A549 (cell line): Measurements from ENCODE around the gene KIAA0513. TPM values are rescaled to one million over a fixed set of nuclear protein-coding genes. Genes with fewer than 3 reads are reported as not detected.

Experiments
- ATAC-seq, 2 experiments: fragments of 200-7000 bp in 1 of 2; fragments of >200 bp in 1 of 2; cut with Nextera tagmentation in 1 of 2; cut with Tn5 transposase in 1 of 2; 3 replicates each; pipeline versions ENCODE4 v1.8.0 to v1.9.1; 2018 to 2020; ENCODE audit warnings: mild to moderate bottlenecking in 1 of 2, moderate library complexity in 1 of 2
- CTCF ChIA-PET: fragments of 300-600 bp; sonication (Branson Sonifier 250); formaldehyde crosslinking; extraction: SDS; loops from one replicate; lab custom pipeline; 2021; ENCODE audit warnings: antibody characterized with exemption, inconsistent platforms; lab: Yijun Ruan, JAX
- POLR2A ChIA-PET: fragments of 350-600 bp; formaldehyde crosslinking; extraction: SDS; loops from one replicate; lab custom pipeline; 2021; ENCODE audit warnings: antibody characterized with exemption, inconsistent platforms; lab: Yijun Ruan, JAX
- DNase-seq, 2 experiments: peaks; one replicate each; pipeline versions ENCODE4 v3.0.0 to v3.0.0-alpha.2; 2011 to 2016; ENCODE audit warnings: low read depth in 1 of 2, low spot score in 1 of 2
- FAIRE-seq: peaks from 2 replicates; lab custom pipeline; 2011; peaks lifted over from hg19 to GRCh38; lab: Jason Lieb, UNC
- H3K27ac ChIP-seq, 2 experiments: fragments of >200 bp; sonication (Bioruptor Twin); formaldehyde crosslinking; 3 replicates each; pipeline ENCODE4 v1.5.1; 2016 to 2017
- H3K4me1 ChIP-seq: fragments of >200 bp; sonication (Bioruptor Twin); formaldehyde crosslinking; 3 replicates; pipeline ENCODE4 v1.6.1; 2016
- H3K4me2 ChIP-seq: fragments of >200 bp; sonication (Bioruptor Twin); formaldehyde crosslinking; 3 replicates; pipeline ENCODE4 v1.6.1; 2016
- H3K4me3 ChIP-seq: fragments of >200 bp; sonication (Bioruptor Twin); formaldehyde crosslinking; 3 replicates; pipeline ENCODE4 v1.5.1; 2016
- H3K9me3 ChIP-seq: fragments of >200 bp; sonication (Bioruptor Twin); formaldehyde crosslinking; 3 replicates; pipeline ENCODE4 v1.6.1; 2016
- CBX8 ChIP-seq: fragments of 200-600 bp; sonication (generic); IDR thresholded peaks from 2 replicates; pipeline ENCODE4 v1.6.1; 2016
- CEBPB ChIP-seq, 2 experiments: fragments of >200 bp in 1 of 2; sonication (Bioruptor Twin) in 1 of 2; formaldehyde crosslinking in 1 of 2; IDR thresholded peaks; 2 replicates each; pipeline ENCODE4 v1.6.1; 2012 to 2016
- CHD2 ChIP-seq: fragments of 150-350 bp; IDR thresholded peaks from 2 replicates; pipeline ENCODE4 v1.6.1; 2014; ENCODE audit warnings: low read length; ENCODE audit not compliant: partially characterized antibody
- CHD4 ChIP-seq: fragments of 200-600 bp; sonication (generic); IDR thresholded peaks from 2 replicates; pipeline ENCODE4 v1.6.1; 2016; ENCODE audit warnings: antibody characterized with exemption, mild to moderate bottlenecking, borderline replicate concordance
- JUNB ChIP-seq: fragments of >200 bp; sonication (Bioruptor Twin); formaldehyde crosslinking; IDR thresholded peaks from 2 replicates; pipeline ENCODE4 v1.6.1; 2016
- KDM1A ChIP-seq: fragments of 200-600 bp; sonication (generic); IDR thresholded peaks from 2 replicates; pipeline ENCODE4 v1.6.1; 2016; ENCODE audit warnings: low read depth, mild to moderate bottlenecking
- KDM5A ChIP-seq: fragments of 200-600 bp; sonication (generic); IDR thresholded peaks from 2 replicates; pipeline ENCODE4 v1.6.1; 2016; ENCODE audit warnings: antibody characterized with exemption, mild to moderate bottlenecking
- MYC ChIP-seq: IDR thresholded peaks from 2 replicates; pipeline ENCODE4 v1.6.1; 2012; ENCODE audit warnings: mild to moderate bottlenecking, inconsistent platforms, low read length, improper control_type of control experiment, borderline replicate concordance
- NFE2L2 ChIP-seq: fragments of 150-350 bp; conservative IDR thresholded peaks from 2 replicates; pipeline ENCODE4 v1.6.1; 2014; ENCODE audit warnings: low read length
- NR3C1 ChIP-seq: fragments of >200 bp; sonication (Bioruptor Twin); formaldehyde crosslinking; IDR thresholded peaks from 3 replicates; pipeline ENCODE4 v1.6.1; 2017
- RAD21 ChIP-seq, 2 experiments: fragments of >200 bp in 1 of 2; sonication (Bioruptor Twin) in 1 of 2; formaldehyde crosslinking in 1 of 2; IDR thresholded peaks in 1 of 2; conservative IDR thresholded peaks in 1 of 2; 2 replicates in 1 of 2; 3 replicates in 1 of 2; pipeline ENCODE4 v1.6.1; 2012 to 2018; ENCODE audit warnings: inconsistent platforms in 1 of 2
- RFX5 ChIP-seq: fragments of 450-650 bp; IDR thresholded peaks from 2 replicates; pipeline ENCODE4 v1.7.1; 2014; ENCODE audit warnings: antibody characterized with exemption, mild to moderate bottlenecking, moderate library complexity
- SREBF2 ChIP-seq: fragments of 450-650 bp; IDR thresholded peaks from 2 replicates; pipeline ENCODE4 v1.6.1; 2014; ENCODE audit warnings: mild to moderate bottlenecking, moderate library complexity
- TFCP2L1 ChIP-seq: fragments of 250-450 bp; sonication (Bioruptor Pico); IDR thresholded peaks from 2 replicates; pipeline ENCODE4 v1.5.0; 2021; ENCODE audit warnings: mild to moderate bottlenecking
- ZSCAN20 ChIP-seq: fragments of 250-450 bp; sonication (Bioruptor Pico); IDR thresholded peaks from 2 replicates; pipeline ENCODE4 v1.8.0; 2022; ENCODE audit warnings: mild to moderate bottlenecking, moderate library complexity
- WGBS: methylation state at CpG from one replicate; pipeline ENCODE4 v1.1.6; 2017; ENCODE audit errors: missing lambda C conversion rate; 5-methylcytosine and 5-hydroxymethylcytosine counted together
- polyA plus RNA-seq, 4 experiments: library from polyadenylated mRNA; depleted of rRNA in 3 of 4; stranded (reverse); fragments of >200 nt; fragmentation: RNase III in 1 of 4; extraction: RNeasy Plus Mini Kit Qiagen cat#74134 plus additional on column Dnase treatment in 1 of 4; gene quantifications; 2 replicates in 3 of 4; 3 replicates in 1 of 4; pipeline ENCODE4 v1.2.3, GENCODE V29; 2011 to 2017
- TF ChIP-seq, protein P1 (sequence below): IDR thresholded peaks from 2 replicates; pipeline ENCODE4 v1.6.1; 2012; ENCODE audit warnings: low read depth, borderline replicate concordance
- TF ChIP-seq, protein P2 (sequence below): fragments of 250-450 bp; sonication (Bioruptor Pico); IDR thresholded peaks from 2 replicates; pipeline ENCODE4 v1.5.0; 2021; ENCODE audit warnings: mild to moderate bottlenecking, moderate library complexity, borderline replicate concordance
- TF ChIP-seq, protein P3 (sequence below): IDR thresholded peaks from 2 replicates; pipeline ENCODE4 v1.6.1; 2012
- TF ChIP-seq, protein P4 (sequence below): IDR thresholded peaks from 2 replicates; pipeline ENCODE4 v1.6.1; 2012
- TF ChIP-seq, protein P5 (sequence below): fragments of >200 bp; sonication (Bioruptor Twin); formaldehyde crosslinking; IDR thresholded peaks from 3 replicates; pipeline ENCODE4 v1.5.1; 2016

The KIAA0513 gene
- polyA plus RNA-seq, 2 of the 4 experiments (the other 2 are of a cell fraction): 1.8 TPM

DNA sequence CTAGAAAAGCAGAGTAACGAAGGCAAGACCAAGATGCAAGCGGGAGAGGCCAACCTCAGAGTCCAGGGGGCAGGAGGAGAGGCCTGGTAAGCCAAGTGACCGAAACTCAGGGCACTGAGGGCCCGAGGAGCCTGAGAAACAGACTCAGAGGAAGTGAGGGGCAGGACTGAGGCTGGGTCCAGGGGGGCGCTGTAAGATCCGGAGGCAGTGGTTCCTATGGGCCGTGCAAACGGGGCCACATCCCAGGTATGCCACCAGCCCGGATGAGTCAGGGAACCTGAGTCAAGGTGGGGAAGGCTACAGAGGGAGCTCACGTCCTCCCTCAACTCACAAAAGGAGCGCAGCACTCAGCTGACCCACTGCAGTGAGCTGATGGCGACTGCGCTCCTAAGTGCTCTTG, 24.5 kb upstream of the KIAA0513 start:
- ATAC-seq (no peak), FAIRE-seq (no peak), DNase-seq (no peak)
- Histone ChIP-seq H3K4me2 (peak overlapping the region; percentile 76), H3K9me3 (no peaks in the 10 kb centered on the region), H3K4me1 (peaks cover 91% of the 10 kb centered on the region), H3K4me3 (no peak overlapping the region), H3K27ac (peak overlapping the region; percentile 79 to 90)
- ChIA-PET POLR2A (no interaction called here), CTCF (interaction anchor here (1.2 kb wide), 1 partner anchor 20 kb away, joined by 3 read pairs; no protein-coding TSS in a partner anchor)
- WGBS: 86% methylated on average over 13 of the region's 13 CpGs
- TF ChIP-seq KDM1A (no peak), RFX5 (no peak), TFCP2L1 (no peak), CBX8 (no peak), JUNB (no peak), CHD4 (no peak), ZSCAN20 (CRISPR knock-in tag) (no peak)
- TF ChIP-seq, protein P1, sequence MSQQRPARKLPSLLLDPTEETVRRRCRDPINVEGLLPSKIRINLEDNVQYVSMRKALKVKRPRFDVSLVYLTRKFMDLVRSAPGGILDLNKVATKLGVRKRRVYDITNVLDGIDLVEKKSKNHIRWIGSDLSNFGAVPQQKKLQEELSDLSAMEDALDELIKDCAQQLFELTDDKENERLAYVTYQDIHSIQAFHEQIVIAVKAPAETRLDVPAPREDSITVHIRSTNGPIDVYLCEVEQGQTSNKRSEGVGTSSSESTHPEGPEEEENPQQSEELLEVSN: no peak
- TF ChIP-seq, protein P2, sequence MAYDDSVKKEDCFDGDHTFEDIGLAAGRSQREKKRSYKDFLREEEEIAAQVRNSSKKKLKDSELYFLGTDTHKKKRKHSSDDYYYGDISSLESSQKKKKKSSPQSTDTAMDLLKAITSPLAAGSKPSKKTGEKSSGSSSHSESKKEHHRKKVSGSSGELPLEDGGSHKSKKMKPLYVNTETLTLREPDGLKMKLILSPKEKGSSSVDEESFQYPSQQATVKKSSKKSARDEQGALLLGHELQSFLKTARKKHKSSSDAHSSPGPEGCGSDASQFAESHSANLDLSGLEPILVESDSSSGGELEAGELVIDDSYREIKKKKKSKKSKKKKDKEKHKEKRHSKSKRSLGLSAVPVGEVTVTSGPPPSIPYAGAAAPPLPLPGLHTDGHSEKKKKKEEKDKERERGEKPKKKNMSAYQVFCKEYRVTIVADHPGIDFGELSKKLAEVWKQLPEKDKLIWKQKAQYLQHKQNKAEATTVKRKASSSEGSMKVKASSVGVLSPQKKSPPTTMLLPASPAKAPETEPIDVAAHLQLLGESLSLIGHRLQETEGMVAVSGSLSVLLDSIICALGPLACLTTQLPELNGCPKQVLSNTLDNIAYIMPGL: no peak
- TF ChIP-seq, all 56 proteins: peak for 0

DNA sequence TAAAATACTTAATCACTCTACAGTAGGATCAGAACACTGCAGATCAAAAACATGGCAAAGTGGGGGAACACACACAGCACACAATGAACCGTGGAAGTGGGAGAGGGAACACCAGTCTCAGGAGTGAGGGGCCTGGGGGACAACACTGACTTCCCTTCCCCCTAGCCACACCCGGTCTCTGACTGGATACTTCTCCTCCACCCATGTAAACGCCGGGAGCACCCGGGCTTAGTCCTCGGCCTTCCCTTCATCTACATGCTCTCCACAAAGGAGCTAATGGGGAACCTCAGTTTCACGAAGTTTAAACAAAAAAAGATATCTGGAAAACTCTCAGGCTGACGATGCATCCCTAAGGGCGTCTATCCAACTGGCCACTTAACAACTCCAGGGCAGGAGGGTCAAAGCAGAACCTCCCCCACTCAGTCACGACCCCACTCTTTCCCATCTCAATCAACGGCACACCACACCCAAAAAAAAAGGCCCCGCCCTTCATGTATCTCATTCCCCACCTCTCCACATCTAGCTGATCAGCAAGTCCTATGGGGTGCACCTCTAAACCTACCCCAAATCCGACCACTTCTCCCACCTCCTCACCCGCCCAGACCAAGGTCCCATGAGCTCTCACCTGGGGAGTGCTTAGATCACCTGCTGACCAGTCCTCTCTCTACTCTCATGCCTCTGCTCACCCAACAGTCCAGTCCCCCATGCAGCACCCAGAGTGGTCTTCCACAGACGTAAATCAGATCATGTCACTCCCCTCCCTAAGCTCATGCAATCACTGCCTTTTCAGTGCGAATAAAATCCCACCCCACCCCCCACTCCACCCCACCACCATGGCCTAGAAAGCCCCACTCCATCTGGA, 23.6 kb upstream of the KIAA0513 start:
- POLR2A ChIA-PET: interaction anchor here (0.5 to 2.2 kb wide), 4 partner anchors 9 to 24 kb away, joined by 3 to 9 read pairs (median 3); partner anchors contain the start of gene KIAA0513
- H3K4me2 ChIP-seq: peak overlapping the region; percentile 76
- H3K4me3 ChIP-seq: peak overlapping the region; percentile 9; the same call in 1 of the 3 replicates
- 32% methylated on average over 16 of the region's 16 CpGs for WGBS
- no peak for DNase-seq
- CTCF ChIA-PET: interaction anchor here (0.9 to 3.4 kb wide), 7 partner anchors 8 to 88 kb away, joined by 3 to 21 read pairs (median 4); no protein-coding TSS in a partner anchor
- peak overlapping the region; percentile 79 to 90 for H3K27ac ChIP-seq
- TF ChIP-seq KDM5A (no peak), SREBF2 (no peak), ZSCAN20 (CRISPR knock-in tag) (no peak), CEBPB (IDR thresholded peaks at IDR 0.05) (no peak), NFE2L2 (no peak), RAD21 (conservative IDR thresholded peaks at IDR 0.05 in 1 of 2, IDR thresholded peaks at IDR 0.05 in 1 of 2) (no peak), CHD2 (no peak), MYC (no peak), NR3C1 (no peak), CHD4 (no peak)
- TF ChIP-seq, protein P3, sequence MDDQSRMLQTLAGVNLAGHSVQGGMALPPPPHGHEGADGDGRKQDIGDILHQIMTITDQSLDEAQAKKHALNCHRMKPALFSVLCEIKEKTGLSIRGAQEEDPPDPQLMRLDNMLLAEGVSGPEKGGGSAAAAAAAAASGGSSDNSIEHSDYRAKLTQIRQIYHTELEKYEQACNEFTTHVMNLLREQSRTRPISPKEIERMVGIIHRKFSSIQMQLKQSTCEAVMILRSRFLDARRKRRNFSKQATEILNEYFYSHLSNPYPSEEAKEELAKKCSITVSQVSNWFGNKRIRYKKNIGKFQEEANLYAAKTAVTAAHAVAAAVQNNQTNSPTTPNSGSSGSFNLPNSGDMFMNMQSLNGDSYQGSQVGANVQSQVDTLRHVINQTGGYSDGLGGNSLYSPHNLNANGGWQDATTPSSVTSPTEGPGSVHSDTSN: no peak
- TF ChIP-seq, protein P4, sequence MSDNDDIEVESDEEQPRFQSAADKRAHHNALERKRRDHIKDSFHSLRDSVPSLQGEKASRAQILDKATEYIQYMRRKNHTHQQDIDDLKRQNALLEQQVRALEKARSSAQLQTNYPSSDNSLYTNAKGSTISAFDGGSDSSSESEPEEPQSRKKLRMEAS: no peak
- TF ChIP-seq, protein P5, sequence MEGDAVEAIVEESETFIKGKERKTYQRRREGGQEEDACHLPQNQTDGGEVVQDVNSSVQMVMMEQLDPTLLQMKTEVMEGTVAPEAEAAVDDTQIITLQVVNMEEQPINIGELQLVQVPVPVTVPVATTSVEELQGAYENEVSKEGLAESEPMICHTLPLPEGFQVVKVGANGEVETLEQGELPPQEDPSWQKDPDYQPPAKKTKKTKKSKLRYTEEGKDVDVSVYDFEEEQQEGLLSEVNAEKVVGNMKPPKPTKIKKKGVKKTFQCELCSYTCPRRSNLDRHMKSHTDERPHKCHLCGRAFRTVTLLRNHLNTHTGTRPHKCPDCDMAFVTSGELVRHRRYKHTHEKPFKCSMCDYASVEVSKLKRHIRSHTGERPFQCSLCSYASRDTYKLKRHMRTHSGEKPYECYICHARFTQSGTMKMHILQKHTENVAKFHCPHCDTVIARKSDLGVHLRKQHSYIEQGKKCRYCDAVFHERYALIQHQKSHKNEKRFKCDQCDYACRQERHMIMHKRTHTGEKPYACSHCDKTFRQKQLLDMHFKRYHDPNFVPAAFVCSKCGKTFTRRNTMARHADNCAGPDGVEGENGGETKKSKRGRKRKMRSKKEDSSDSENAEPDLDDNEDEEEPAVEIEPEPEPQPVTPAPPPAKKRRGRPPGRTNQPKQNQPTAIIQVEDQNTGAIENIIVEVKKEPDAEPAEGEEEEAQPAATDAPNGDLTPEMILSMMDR: no peak
- no peaks in the 10 kb centered on the region for H3K9me3 ChIP-seq
- ATAC-seq: peak; percentile 3 to 16; a peak in 4 of 6 replicates
- FAIRE-seq: no peak
- peaks cover 87% of the 10 kb centered on the region for H3K4me1 ChIP-seq
